Epithelial cell of proximal tubule (primary cell): ENCODE measurements around the gene NCKAP1. TPM values are rescaled to one million over a fixed set of nuclear protein-coding genes. Genes with fewer than 3 reads are reported as not detected.
"Not testable (repeated sequence)": the region's sequence is repeated elsewhere in the genome, so short reads cannot be mapped to it uniquely, and the experiment has no call there.

Source experiments
- DNase-seq: peaks from one replicate; pipeline ENCODE4 v3.0.0-alpha.2; 2011; ENCODE audit warnings: low read depth
- H3K4me3 ChIP-seq: 2 replicates; pipeline ENCODE4 v1.5.1; 2011; ENCODE audit warnings: low read depth, mild to moderate bottlenecking, low read length
- CTCF ChIP-seq: conservative IDR thresholded peaks from 2 replicates; pipeline ENCODE4 v1.5.1; 2012; ENCODE audit warnings: low read depth, mild to moderate bottlenecking, low read length
- total RNA-seq: library from RNA; depleted of rRNA; stranded (reverse); fragments of >200 nt; gene quantifications from 2 replicates; pipeline ENCODE4 v1.2.3, GENCODE V29; 2015

NCKAP1 gene
- total RNA-seq, 1 donor from 2014 or later, result 79.5 TPM

- no peak overlapping the region for H3K4me3 ChIP-seq
- DNase-seq, result no peak
- TF ChIP-seq CTCF, result no peak
These were observed 19.2 kb upstream of the NCKAP1 start for GRCh38 chr2:183057333-183057985.

- H3K4me3 ChIP-seq, result no peak overlapping the region
- DNase-seq, result no peak
- TF ChIP-seq CTCF, result no peak
These were observed 11.2 kb upstream of the NCKAP1 start for GRCh38 chr2:183049420-183049819.

- DNase-seq, result not testable (repeated sequence)
These were observed 9.3 kb upstream of the NCKAP1 start for GRCh38 chr2:183047486-183048125.

GRCh38 chr2:183043580-183043979 lies 5.3 kb upstream of the NCKAP1 start:
- H3K4me3 ChIP-seq, DNase-seq: not testable (repeated sequence)

More at GRCh38 chr2:183047486-183048125, 9.3 kb upstream of the NCKAP1 start:
- not testable (repeated sequence) for H3K4me3 ChIP-seq

GRCh38 chr2:183040604-183041003 lies 2.3 kb upstream of the NCKAP1 start:
- no peak overlapping the region for H3K4me3 ChIP-seq
- TF ChIP-seq CTCF, result no peak
- DNase-seq, result no peak

- DNase-seq, result no peak
- H3K4me3 ChIP-seq, result peak overlapping the region; percentile 84
- no peak for TF ChIP-seq CTCF
These were observed 510 bp downstream of the NCKAP1 start for GRCh38 chr2:183037553-183038340.

- peak overlapping the region; percentile 84 for H3K4me3 ChIP-seq
- DNase-seq, result no peak
- TF ChIP-seq CTCF, result no peak
These were observed 1.1 kb downstream of the NCKAP1 start for GRCh38 chr2:183037074-183037552.
